ENCODE measurements around the gene APPL2. TPM values are rescaled to one million over a fixed set of nuclear protein-coding genes. Genes with fewer than 3 reads are reported as not detected.

Gene APPL2
- total RNA-seq, 1 donor from 2014 or later, result 17.7 TPM

DNA sequence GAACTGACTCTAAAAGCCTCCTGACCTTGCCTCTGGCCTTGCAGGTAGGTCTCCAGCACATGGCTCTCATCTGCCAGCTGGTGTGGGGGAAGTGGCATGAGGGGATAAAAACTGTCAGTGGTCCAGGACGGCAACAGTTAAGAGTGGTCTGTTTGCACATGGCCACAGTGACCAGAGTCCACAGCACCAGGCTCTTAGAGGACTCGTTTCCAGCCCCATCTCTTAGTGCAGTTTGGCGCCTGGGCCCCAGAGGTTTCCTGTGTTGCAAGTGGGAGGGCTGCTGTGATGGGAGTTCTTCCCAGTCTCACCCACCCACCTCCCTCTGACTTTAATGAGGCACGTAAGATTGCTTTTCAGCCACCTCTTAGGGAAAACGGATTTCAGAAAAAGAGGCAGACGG is 37.0 kb downstream of the APPL2 start:
- Mint-ChIP-seq H3K27ac (ENCODE audit: unreplicated experiment) (no peak overlapping the region), H3K27me3 (ENCODE audit: low read depth, unreplicated experiment) (no peaks in the 10 kb centered on the region), H3K4me3 (ENCODE audit: unreplicated experiment) (no peak overlapping the region), H3K9me3 (ENCODE audit: unreplicated experiment) (no peaks in the 10 kb centered on the region), H3K36me3 (ENCODE audit: low read depth, unreplicated experiment) (peaks cover 19% of the 10 kb centered on the region), H3K4me1 (ENCODE audit: low read depth, unreplicated experiment) (peaks cover 13% of the 10 kb centered on the region)
- H3K27me3 ChIP-seq (ENCODE audit: insufficient read depth, low read length), result no peaks in the 10 kb centered on the region
- H3K36me3 ChIP-seq (ENCODE audit: insufficient read depth, low read length), result peaks cover 32% of the 10 kb centered on the region
- no peak overlapping the region for H3K9ac ChIP-seq (ENCODE audit: low read length)
- H2AFZ ChIP-seq (ENCODE audit: low read depth, low read length), result no peak overlapping the region
- H3K4me3 ChIP-seq (ENCODE audit: insufficient read depth, low read depth, low read length), result no peak overlapping the region
- H3K4me1 ChIP-seq (ENCODE audit: insufficient read depth, low read length), result peaks cover 7% of the 10 kb centered on the region
- H4K20me1 ChIP-seq (ENCODE audit: insufficient read depth, low read length), result no peaks in the 10 kb centered on the region
- TF ChIP-seq, protein P1, sequence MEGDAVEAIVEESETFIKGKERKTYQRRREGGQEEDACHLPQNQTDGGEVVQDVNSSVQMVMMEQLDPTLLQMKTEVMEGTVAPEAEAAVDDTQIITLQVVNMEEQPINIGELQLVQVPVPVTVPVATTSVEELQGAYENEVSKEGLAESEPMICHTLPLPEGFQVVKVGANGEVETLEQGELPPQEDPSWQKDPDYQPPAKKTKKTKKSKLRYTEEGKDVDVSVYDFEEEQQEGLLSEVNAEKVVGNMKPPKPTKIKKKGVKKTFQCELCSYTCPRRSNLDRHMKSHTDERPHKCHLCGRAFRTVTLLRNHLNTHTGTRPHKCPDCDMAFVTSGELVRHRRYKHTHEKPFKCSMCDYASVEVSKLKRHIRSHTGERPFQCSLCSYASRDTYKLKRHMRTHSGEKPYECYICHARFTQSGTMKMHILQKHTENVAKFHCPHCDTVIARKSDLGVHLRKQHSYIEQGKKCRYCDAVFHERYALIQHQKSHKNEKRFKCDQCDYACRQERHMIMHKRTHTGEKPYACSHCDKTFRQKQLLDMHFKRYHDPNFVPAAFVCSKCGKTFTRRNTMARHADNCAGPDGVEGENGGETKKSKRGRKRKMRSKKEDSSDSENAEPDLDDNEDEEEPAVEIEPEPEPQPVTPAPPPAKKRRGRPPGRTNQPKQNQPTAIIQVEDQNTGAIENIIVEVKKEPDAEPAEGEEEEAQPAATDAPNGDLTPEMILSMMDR (IDR thresholded peaks at IDR 0.05; ENCODE audit: insufficient read depth, low read depth, low read length), result no peak
- no peak for TF ChIP-seq EZH2 (IDR thresholded peaks at IDR 0.05; ENCODE audit: insufficient read depth, low read length)
- no peaks in the 10 kb centered on the region for H3K9me3 ChIP-seq (ENCODE audit: insufficient read depth, low read depth, low read length)
- no peak for FAIRE-seq
- H3K27ac ChIP-seq (ENCODE audit: low read depth, low read length), result no peak overlapping the region
- H3K4me2 ChIP-seq (ENCODE audit: low read length), result no peak overlapping the region
- no peak for DNase-seq (ENCODE audit: low read depth)
- H3K79me2 ChIP-seq (ENCODE audit: insufficient read depth, low read length), result no peaks in the 10 kb centered on the region

DNA sequence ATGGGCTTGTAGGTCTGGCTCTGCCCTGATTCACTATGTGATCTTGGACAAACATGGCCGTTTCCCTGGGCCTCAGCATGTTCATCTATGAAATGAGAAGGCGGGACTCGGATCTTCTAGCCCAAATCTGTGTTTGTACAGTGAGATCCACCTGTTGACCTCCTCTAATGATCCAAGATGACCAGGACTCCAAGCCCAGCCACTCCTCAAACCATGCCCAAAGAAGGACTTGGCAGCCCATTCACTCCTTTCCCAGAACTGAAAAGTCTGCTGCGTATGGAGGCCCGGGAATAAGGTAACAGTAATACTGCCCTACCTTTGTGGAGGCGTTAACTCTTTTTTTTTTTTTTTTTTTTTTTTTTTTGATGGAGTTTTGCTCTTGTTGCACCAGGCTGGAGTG is 39.9 kb downstream of the APPL2 start:
- Mint-ChIP-seq H3K4me1 (ENCODE audit: low read depth, unreplicated experiment) (peaks cover 12% of the 10 kb centered on the region), H3K4me3 (ENCODE audit: unreplicated experiment) (no peak overlapping the region), H3K27me3 (ENCODE audit: low read depth, unreplicated experiment) (no peaks in the 10 kb centered on the region), H3K9me3 (ENCODE audit: unreplicated experiment) (no peaks in the 10 kb centered on the region), H3K27ac (ENCODE audit: unreplicated experiment) (no peak overlapping the region), H3K36me3 (ENCODE audit: low read depth, unreplicated experiment) (peaks cover 29% of the 10 kb centered on the region)
- Histone ChIP-seq H2AFZ (ENCODE audit: low read depth, low read length) (no peak overlapping the region), H4K20me1 (ENCODE audit: insufficient read depth, low read length) (no peaks in the 10 kb centered on the region), H3K27ac (ENCODE audit: low read depth, low read length) (no peak overlapping the region), H3K36me3 (ENCODE audit: insufficient read depth, low read length) (peaks cover 46% of the 10 kb centered on the region), H3K79me2 (ENCODE audit: insufficient read depth, low read length) (no peaks in the 10 kb centered on the region), H3K27me3 (ENCODE audit: insufficient read depth, low read length) (no peaks in the 10 kb centered on the region), H3K4me1 (ENCODE audit: insufficient read depth, low read length) (peaks cover 7% of the 10 kb centered on the region), H3K9me3 (ENCODE audit: insufficient read depth, low read depth, low read length) (no peaks in the 10 kb centered on the region), H3K4me3 (ENCODE audit: insufficient read depth, low read depth, low read length) (no peak overlapping the region), H3K9ac (ENCODE audit: low read length) (no peak overlapping the region), H3K4me2 (ENCODE audit: low read length) (no peak overlapping the region)
- TF ChIP-seq, protein P1 (IDR thresholded peaks at IDR 0.05; ENCODE audit: insufficient read depth, low read depth, low read length), result no peak
- no peak for TF ChIP-seq EZH2 (IDR thresholded peaks at IDR 0.05; ENCODE audit: insufficient read depth, low read length)
- DNase-seq (ENCODE audit: low read depth), result no peak
- FAIRE-seq, result no peak

DNA sequence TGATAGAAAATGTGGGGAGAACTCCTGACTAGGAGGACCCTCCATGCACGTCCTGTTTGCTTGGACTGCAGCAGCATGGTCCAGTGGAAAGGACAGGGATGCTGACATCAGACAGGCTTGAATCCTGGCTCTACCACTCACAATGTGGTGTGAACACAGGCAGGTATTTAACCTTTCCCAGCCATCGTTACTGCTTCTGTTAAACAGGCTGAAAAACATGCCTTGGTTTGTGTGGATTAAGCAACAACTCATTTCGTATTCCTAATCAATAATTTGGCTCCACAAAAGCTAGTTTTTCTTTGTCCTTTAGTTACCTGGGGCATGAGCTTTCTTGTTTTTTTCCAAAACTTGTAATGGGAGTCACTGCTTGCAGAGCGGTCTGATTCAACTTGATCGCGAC is 41.0 kb downstream of the APPL2 start:
- Mint-ChIP-seq H3K27ac (ENCODE audit: unreplicated experiment) (no peak overlapping the region), H3K27me3 (ENCODE audit: low read depth, unreplicated experiment) (no peaks in the 10 kb centered on the region), H3K36me3 (ENCODE audit: low read depth, unreplicated experiment) (peaks cover 38% of the 10 kb centered on the region), H3K4me3 (ENCODE audit: unreplicated experiment) (no peak overlapping the region), H3K4me1 (ENCODE audit: low read depth, unreplicated experiment) (peaks cover 16% of the 10 kb centered on the region), H3K9me3 (ENCODE audit: unreplicated experiment) (no peaks in the 10 kb centered on the region)
- Histone ChIP-seq H2AFZ (ENCODE audit: low read depth, low read length) (no peak overlapping the region), H3K9me3 (ENCODE audit: insufficient read depth, low read depth, low read length) (no peaks in the 10 kb centered on the region), H3K4me1 (ENCODE audit: insufficient read depth, low read length) (peaks cover 4% of the 10 kb centered on the region), H3K79me2 (ENCODE audit: insufficient read depth, low read length) (no peaks in the 10 kb centered on the region), H4K20me1 (ENCODE audit: insufficient read depth, low read length) (no peaks in the 10 kb centered on the region), H3K27me3 (ENCODE audit: insufficient read depth, low read length) (no peaks in the 10 kb centered on the region), H3K36me3 (ENCODE audit: insufficient read depth, low read length) (peaks cover 54% of the 10 kb centered on the region), H3K27ac (ENCODE audit: low read depth, low read length) (no peak overlapping the region), H3K4me3 (ENCODE audit: insufficient read depth, low read depth, low read length) (no peak overlapping the region), H3K4me2 (ENCODE audit: low read length) (no peak overlapping the region), H3K9ac (ENCODE audit: low read length) (no peak overlapping the region)
- DNase-seq (ENCODE audit: low read depth) (no peak), FAIRE-seq (no peak)
- TF ChIP-seq, protein P1 (IDR thresholded peaks at IDR 0.05; ENCODE audit: insufficient read depth, low read depth, low read length), result no peak
- no peak for TF ChIP-seq EZH2 (IDR thresholded peaks at IDR 0.05; ENCODE audit: insufficient read depth, low read length)
